Stomach (tissue), 9 donors: ENCODE results near the gene CCL24. TPM values are rescaled to one million over a fixed set of nuclear protein-coding genes. Genes with fewer than 3 reads are reported as not detected.

Source experiments
- DNase-seq, 2 donors: peaks; one replicate each; pipeline versions ENCODE4 v3.0.0 to v3.0.0-alpha.2; 2013 to 2019
- H3K27ac ChIP-seq, 5 donors: fragments of 200-600 bp in 4 of 5; sonication (generic) in 4 of 5; one replicate each; pipeline ENCODE4 v1.5.1; 2013 to 2019; ENCODE audit warnings: mild to moderate bottlenecking in 1 of 5, moderate library complexity in 1 of 5
- H3K27me3 ChIP-seq, 3 donors: fragments of 200-600 bp; sonication (generic); one replicate each; pipeline ENCODE4 v1.5.1; 2017 to 2019; ENCODE audit warnings: mixed run types in 1 of 3
- H3K36me3 ChIP-seq, 4 donors: fragments of 200-600 bp; sonication (generic); 1 replicate in 3 of 4; 2 replicates in 1 of 4; pipeline ENCODE4 v1.5.1; 2016 to 2019
- H3K4me1 ChIP-seq, 4 donors: fragments of 200-600 bp; sonication (generic); one replicate each; pipeline ENCODE4 v1.5.1; 2016 to 2019
- H3K4me3 ChIP-seq, 4 donors: fragments of 200-600 bp; sonication (generic) in 3 of 4; one replicate each; pipeline ENCODE4 v1.5.1; 2016 to 2019; ENCODE audit warnings: mild to moderate bottlenecking in 1 of 4
- H3K9me3 ChIP-seq, 4 donors: fragments of 200-600 bp; sonication (generic); one replicate each; pipeline ENCODE4 v1.5.1; 2016 to 2019
- CTCF ChIP-seq, 7 experiments: fragments of 450-650 bp in 4 of 7; fragments of 200-600 bp in 3 of 7; sonication (generic) in 3 of 7; IDR thresholded peaks; one replicate each; pipeline ENCODE4 v1.5.1; 2016 to 2019; ENCODE audit warnings: antibody characterized with exemption in 7 of 7, control low read depth in 2 of 7, mild to moderate bottlenecking in 1 of 7
- EP300 ChIP-seq: sonication (generic); formaldehyde crosslinking; IDR thresholded peaks from one replicate; pipeline ENCODE4 v1.6.1; 2017; ENCODE audit warnings: antibody characterized with exemption
- POLR2A ChIP-seq, 4 donors: fragments of 450-650 bp; IDR thresholded peaks; one replicate each; pipeline ENCODE4 v1.6.1; 2016; ENCODE audit warnings: antibody characterized with exemption in 4 of 4, control low read depth in 2 of 4, mild to moderate bottlenecking in 1 of 4, moderate library complexity in 1 of 4
- POLR2AphosphoS5 ChIP-seq, 3 donors: sonication (generic); formaldehyde crosslinking; IDR thresholded peaks; one replicate each; pipeline ENCODE4 v1.6.1; 2016; ENCODE audit warnings: antibody characterized with exemption in 3 of 3
- WGBS, 5 donors: extraction: QIAGEN DNeasy Blood & Tissue Kit in 3 of 5; methylation state at CpG; one replicate each; pipeline versions ENCODE4 v1.1.5 to v1.1.7; 2013 to 2018; 5-methylcytosine and 5-hydroxymethylcytosine counted together
- intact Hi-C: fragments of 100-400 bp; cut with DNase I; formaldehyde crosslinking; loops from one replicate; pipeline ENCODE4 v1.15.1; 2023; ENCODE audit warnings: low total_unique reads
- polyA plus RNA-seq, 3 donors: library from polyadenylated mRNA; stranded (reverse); fragments of 200-250 nt; gene quantifications; one replicate each; pipeline ENCODE4 v1.2.3, GENCODE V29; 2013
- total RNA-seq, 5 donors: library from RNA; depleted of rRNA; stranded (reverse); fragments of >200 nt; gene quantifications; one replicate each; pipeline versions ENCODE4 v1.1.0 to v1.2.3, GENCODE V29; 2014 to 2016
- donor health status: healthy with polysubstance abuse.
- donor health status: Bipolar disorder and iron deficiency.
- donor health status: healthy.

CCL24 gene
- total and polyA plus RNA-seq, 8 donors, result 2.1 to 9.1 (median 3.8) TPM; not detected in 4

GRCh38 chr7:75804705-75805104 is 8.9 kb downstream of the CCL24 start:
- H3K9me3 ChIP-seq, result peaks cover 7 to 27% (median 24%) of the 10 kb centered on the region in 4 donors
- no peak overlapping the region for H3K27ac ChIP-seq
- intact Hi-C loops, result no loop called here
- no peak overlapping the region for H3K4me3 ChIP-seq
- 58 to 85% (median 66%) methylated on average over 5 of the region's 5 CpGs for WGBS, 5 donors
- TF ChIP-seq POLR2AphosphoS5 (IDR thresholded peaks at IDR 0.05), result no peak
- TF ChIP-seq POLR2A (IDR thresholded peaks at IDR 0.05), result no peak
- TF ChIP-seq EP300, result no peak
- no peak for TF ChIP-seq CTCF (IDR thresholded peaks at IDR 0.05)
- H3K27me3 ChIP-seq, result no peaks in the 10 kb centered on the region
- no peaks in the 10 kb centered on the region for H3K36me3 ChIP-seq
- no peak for DNase-seq
- no peaks in the 10 kb centered on the region for H3K4me1 ChIP-seq

- Histone ChIP-seq H3K9me3 (peaks cover 7 to 27% (median 24%) of the 10 kb centered on the region in 4 donors), H3K27ac (no peak overlapping the region), H3K4me3 (no peak overlapping the region), H3K36me3 (no peaks in the 10 kb centered on the region), H3K4me1 (no peaks in the 10 kb centered on the region), H3K27me3 (no peaks in the 10 kb centered on the region)
- 69 to 97% (median 80%) methylated on average over 2 of the region's 2 CpGs for WGBS, 5 donors
- TF ChIP-seq CTCF (IDR thresholded peaks at IDR 0.05) (no peak), POLR2AphosphoS5 (IDR thresholded peaks at IDR 0.05) (no peak), EP300 (no peak), POLR2A (IDR thresholded peaks at IDR 0.05) (no peak)
- no peak for DNase-seq
- intact Hi-C loops, result no loop called here
Measured at GRCh38 chr7:75804004-75804403, 9.6 kb downstream of the CCL24 start.

GRCh38 chr7:75802552-75802821 is 11.1 kb downstream of the CCL24 start:
- intact Hi-C loops, result no loop called here
- no peak overlapping the region for H3K4me3 ChIP-seq
- H3K27ac ChIP-seq, result no peak overlapping the region
- no peaks in the 10 kb centered on the region for H3K36me3 ChIP-seq
- no peak for DNase-seq
- WGBS, 5 donors, result 81 to 92% (median 90%) methylated on average over 5 of the region's 5 CpGs
- no peaks in the 10 kb centered on the region for H3K4me1 ChIP-seq
- no peaks in the 10 kb centered on the region for H3K27me3 ChIP-seq
- TF ChIP-seq EP300, result no peak
- TF ChIP-seq CTCF (IDR thresholded peaks at IDR 0.05), result no peak
- TF ChIP-seq POLR2A (IDR thresholded peaks at IDR 0.05), result no peak
- no peak for TF ChIP-seq POLR2AphosphoS5 (IDR thresholded peaks at IDR 0.05)
- peaks cover 7 to 19% (median 17%) of the 10 kb centered on the region in 4 donors for H3K9me3 ChIP-seq

- no peak for DNase-seq
- no peak overlapping the region for H3K27ac ChIP-seq
- 40 to 53% (median 42%) methylated on average over 4 of the region's 4 CpGs for WGBS, 5 donors
- H3K36me3 ChIP-seq, result no peaks in the 10 kb centered on the region
- peaks cover 0 to 15% (median 0%) of the 10 kb centered on the region in 4 donors for H3K4me1 ChIP-seq
- TF ChIP-seq POLR2AphosphoS5 (IDR thresholded peaks at IDR 0.05) (no peak), POLR2A (IDR thresholded peaks at IDR 0.05) (no peak), CTCF (IDR thresholded peaks at IDR 0.05) (no peak), EP300 (no peak)
- intact Hi-C loops, result no loop called here
- H3K9me3 ChIP-seq, result no peaks in the 10 kb centered on the region
- peaks cover 0 to 5% (median 0%) of the 10 kb centered on the region in 3 donors for H3K27me3 ChIP-seq
- H3K4me3 ChIP-seq, result no peak overlapping the region
Measured at GRCh38 chr7:75798770-75799169, 14.8 kb downstream of the CCL24 start.
